Measurements from ENCODE around the gene EMX1. TPM values are rescaled to one million over a fixed set of nuclear protein-coding genes. Genes with fewer than 3 reads are reported as not detected.

Gene EMX1
- total RNA-seq, 4 donors from 2014 or later = 1.1 to 10.0 (median 3.4) TPM; not detected in 1

DNA sequence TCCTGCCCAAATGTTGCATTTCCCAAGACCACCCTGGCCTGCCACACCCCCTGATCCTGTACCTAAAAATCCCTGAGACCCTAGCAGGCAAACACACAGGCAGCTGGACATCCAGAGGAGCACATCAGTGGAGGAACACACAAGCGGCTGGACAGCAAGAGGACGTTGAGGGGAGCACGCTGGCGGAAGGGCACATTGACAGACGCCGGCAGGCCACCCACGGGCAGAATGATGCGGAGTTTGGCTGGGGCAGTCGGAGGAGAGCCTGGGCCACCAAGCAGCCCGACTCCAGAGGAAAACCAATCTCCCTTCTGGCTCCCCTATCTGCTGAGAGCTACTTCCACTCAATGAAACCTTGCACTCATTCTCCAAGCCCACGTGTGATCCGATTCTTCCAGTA, 47.7 kb downstream of the EMX1 start:
- DNase-seq = peak in 1 of 3 donors; percentile 11
- no peak overlapping the region for H3K27ac ChIP-seq
- H3K9me3 ChIP-seq = no peaks in the 10 kb centered on the region
- H3K4me3 ChIP-seq = no peak overlapping the region
- no peaks in the 10 kb centered on the region for H3K27me3 ChIP-seq
- H3K36me3 ChIP-seq = no peaks in the 10 kb centered on the region
- TF ChIP-seq POLR2A (IDR thresholded peaks at IDR 0.05) (no peak), CTCF (IDR thresholded peaks at IDR 0.05) (no peak)
- no peaks in the 10 kb centered on the region for H3K4me1 ChIP-seq

DNA sequence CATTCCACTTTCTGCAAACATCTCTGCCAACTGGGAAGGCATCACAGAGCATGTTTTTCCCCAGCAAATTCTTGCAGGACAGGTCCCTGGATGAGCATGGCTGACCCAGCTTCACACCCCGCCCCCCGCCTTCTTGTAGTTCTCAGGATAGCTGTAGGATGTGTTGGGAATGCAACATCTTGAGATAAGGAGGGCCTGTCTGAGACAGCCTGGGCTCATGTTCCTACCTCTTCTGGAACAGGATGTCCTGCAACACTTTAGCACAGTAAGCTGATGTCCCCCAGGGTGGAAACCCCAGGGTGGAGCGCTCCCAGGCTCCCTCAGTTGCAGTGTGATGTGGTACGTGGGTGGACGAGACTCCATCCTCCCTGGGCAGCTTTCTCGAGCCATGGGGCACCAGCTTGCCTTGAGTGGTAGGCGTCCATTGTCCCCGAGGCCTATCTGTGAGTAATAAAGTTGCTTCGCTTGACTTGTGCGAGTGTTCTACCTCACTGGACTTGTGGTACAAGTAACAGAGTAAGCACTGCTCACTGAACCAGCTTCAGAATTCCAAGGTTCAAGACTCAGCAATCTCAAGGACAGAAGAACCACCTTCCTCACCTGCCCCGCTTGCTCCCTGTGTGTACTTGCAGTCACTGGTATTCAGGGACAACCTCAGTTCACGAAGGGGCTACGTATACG, 48.6 kb downstream of the EMX1 start:
- H3K27ac ChIP-seq = no peak overlapping the region
- no peaks in the 10 kb centered on the region for H3K36me3 ChIP-seq
- no peaks in the 10 kb centered on the region for H3K9me3 ChIP-seq
- H3K4me3 ChIP-seq = no peak overlapping the region
- TF ChIP-seq POLR2A (IDR thresholded peaks at IDR 0.05) (no peak), CTCF (IDR thresholded peaks at IDR 0.05) (no peak)
- H3K4me1 ChIP-seq = no peaks in the 10 kb centered on the region
- DNase-seq = peak in 1 of 3 donors; percentile 16
- H3K27me3 ChIP-seq = no peaks in the 10 kb centered on the region

- Histone ChIP-seq H3K27ac (no peak overlapping the region), H3K36me3 (no peaks in the 10 kb centered on the region), H3K9me3 (no peaks in the 10 kb centered on the region), H3K27me3 (no peaks in the 10 kb centered on the region), H3K4me1 (no peaks in the 10 kb centered on the region), H3K4me3 (no peak overlapping the region)
- TF ChIP-seq POLR2A (IDR thresholded peaks at IDR 0.05) (no peak), CTCF (IDR thresholded peaks at IDR 0.05) (no peak)
- DNase-seq = peak in 1 of 3 donors; percentile 27
These were observed 51.0 kb downstream of the EMX1 start for GRCh38 chr2:72968286-72968685.

- H3K9me3 ChIP-seq = no peaks in the 10 kb centered on the region
- H3K36me3 ChIP-seq = no peaks in the 10 kb centered on the region
- no peak for DNase-seq
- no peak for TF ChIP-seq POLR2A (IDR thresholded peaks at IDR 0.05)
- no peak for TF ChIP-seq CTCF (IDR thresholded peaks at IDR 0.05)
- no peak overlapping the region for H3K27ac ChIP-seq
- no peak overlapping the region for H3K4me3 ChIP-seq
- no peaks in the 10 kb centered on the region for H3K27me3 ChIP-seq
- H3K4me1 ChIP-seq = no peaks in the 10 kb centered on the region
These were observed 52.4 kb downstream of the EMX1 start for GRCh38 chr2:72969706-72970105.

DNA sequence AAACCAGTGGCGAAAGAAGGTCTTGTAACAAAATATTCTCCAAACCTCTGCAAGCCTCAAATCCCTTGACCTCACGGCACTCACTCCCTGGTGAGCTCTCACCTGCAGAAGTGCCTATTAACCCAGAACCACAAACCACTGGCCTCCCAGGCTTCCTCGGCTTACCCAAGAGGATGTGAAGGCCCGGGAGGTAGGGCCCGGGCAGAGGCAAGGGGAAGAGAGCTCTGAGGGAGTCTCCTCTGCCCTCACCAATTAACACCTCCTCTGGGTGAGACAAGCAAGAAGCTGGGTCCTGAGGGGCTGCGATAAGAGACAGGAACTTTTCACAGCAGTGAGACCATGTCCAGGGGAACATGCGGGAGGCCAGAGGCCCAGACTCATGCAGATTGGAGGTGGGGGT, 53.7 kb downstream of the EMX1 start:
- Histone ChIP-seq H3K4me3 (no peak overlapping the region), H3K27ac (no peak overlapping the region), H3K4me1 (no peaks in the 10 kb centered on the region), H3K36me3 (no peaks in the 10 kb centered on the region), H3K27me3 (no peaks in the 10 kb centered on the region), H3K9me3 (no peaks in the 10 kb centered on the region)
- peak in 1 of 3 donors; percentile 24 for DNase-seq
- no peak for TF ChIP-seq POLR2A (IDR thresholded peaks at IDR 0.05)
- TF ChIP-seq CTCF (IDR thresholded peaks at IDR 0.05) = no peak

Data from Peyer's patch (tissue), 4 donors.